ENCODE data around the gene API5. TPM values are rescaled to one million over a fixed set of nuclear protein-coding genes. Genes with fewer than 3 reads are reported as not detected.
"Not testable (repeated sequence)": the region's sequence is repeated elsewhere in the genome, so short reads cannot be mapped to it uniquely, and the experiment has no call there.

Gene API5
- total and polyA plus RNA-seq, 9 donors, result 29.9 to 83.2 (median 68.9) TPM

GRCh38 chr11:43327987-43328386 lies 16.2 kb downstream of the API5 start:
- DNase-seq, result no peak
- H3K4me3 ChIP-seq, result no peak overlapping the region
- no peak for TF ChIP-seq CTCF (IDR thresholded peaks at IDR 0.05)
- TF ChIP-seq EP300 (IDR thresholded peaks at IDR 0.05), result no peak
- TF ChIP-seq POLR2A (IDR thresholded peaks at IDR 0.05), result no peak
- no peaks in the 10 kb centered on the region for H3K9me3 ChIP-seq
- H3K36me3 ChIP-seq, result no peaks in the 10 kb centered on the region
- 64 to 76% (median 71%) methylated on average over 2 of the region's 2 CpGs for WGBS, 3 donors
- H3K4me1 ChIP-seq (ENCODE audit: insufficient read depth), result no peaks in the 10 kb centered on the region
- H3K27me3 ChIP-seq, result no peaks in the 10 kb centered on the region
- H3K27ac ChIP-seq, result no peak overlapping the region
- intact Hi-C loops (cut with DNase I), result no loop called here

- no peaks in the 10 kb centered on the region for H3K9me3 ChIP-seq
- no peaks in the 10 kb centered on the region for H3K4me1 ChIP-seq (ENCODE audit: insufficient read depth)
- no peak overlapping the region for H3K4me3 ChIP-seq
- WGBS, 3 donors, result 97 to 98% (median 97%) methylated on average over 2 of the region's 2 CpGs
- no peaks in the 10 kb centered on the region for H3K27me3 ChIP-seq
- no peak overlapping the region for H3K27ac ChIP-seq
- intact Hi-C loops (cut with DNase I), result no loop called here
- no peak for TF ChIP-seq EP300 (IDR thresholded peaks at IDR 0.05)
- TF ChIP-seq CTCF (IDR thresholded peaks at IDR 0.05), result no peak
- no peak for TF ChIP-seq POLR2A (IDR thresholded peaks at IDR 0.05)
- H3K36me3 ChIP-seq, result no peaks in the 10 kb centered on the region
- DNase-seq, result no peak
These were observed 16.7 kb downstream of the API5 start for GRCh38 chr11:43328482-43328881.

- H3K27me3 ChIP-seq, result no peaks in the 10 kb centered on the region
- no peaks in the 10 kb centered on the region for H3K9me3 ChIP-seq
- H3K36me3 ChIP-seq, result no peaks in the 10 kb centered on the region
- H3K4me1 ChIP-seq (ENCODE audit: insufficient read depth), result no peaks in the 10 kb centered on the region
- no peak for DNase-seq
- intact Hi-C loops (cut with DNase I), result no loop called here
- TF ChIP-seq POLR2A (IDR thresholded peaks at IDR 0.05) (no peak), EP300 (IDR thresholded peaks at IDR 0.05) (no peak), CTCF (IDR thresholded peaks at IDR 0.05) (no peak)
- no peak overlapping the region for H3K27ac ChIP-seq
- no peak overlapping the region for H3K4me3 ChIP-seq
These were observed 29.4 kb downstream of the API5 start for GRCh38 chr11:43341159-43341558.

GRCh38 chr11:43351426-43351825 lies 39.6 kb downstream of the API5 start:
- 24% methylated on average over 6 of the region's 17 CpGs; no CpG with 5 or more reads in 2 of the 3 donors for WGBS, 3 donors
- intact Hi-C loops (cut with DNase I); H3K36me3 ChIP-seq; H3K27me3 ChIP-seq; DNase-seq; H3K4me1 ChIP-seq (ENCODE audit: insufficient read depth); H3K4me3 ChIP-seq; H3K27ac ChIP-seq; H3K9me3 ChIP-seq: not testable (repeated sequence)

GRCh38 chr11:43354311-43354710 lies 42.5 kb downstream of the API5 start:
- 89 to 90% (median 89%) methylated on average over 4 of the region's 4 CpGs for WGBS, 3 donors
- H3K27me3 ChIP-seq, result no peaks in the 10 kb centered on the region
- TF ChIP-seq POLR2A (IDR thresholded peaks at IDR 0.05) (no peak), EP300 (IDR thresholded peaks at IDR 0.05) (no peak), CTCF (IDR thresholded peaks at IDR 0.05) (no peak)
- intact Hi-C loops (cut with DNase I), result no loop called here
- no peaks in the 10 kb centered on the region for H3K36me3 ChIP-seq
- peaks cover 3% of the 10 kb centered on the region for H3K4me1 ChIP-seq (ENCODE audit: insufficient read depth)
- DNase-seq, result no peak
- no peak overlapping the region for H3K27ac ChIP-seq
- no peaks in the 10 kb centered on the region for H3K9me3 ChIP-seq
- no peak overlapping the region for H3K4me3 ChIP-seq

All from ovary (tissue), 9 donors.